AG09319 (cell line): ENCODE data around the gene MCMBP.

Source experiments
- DNase-seq: peaks from one replicate; pipeline ENCODE4 v3.0.0-alpha.2; 2010; ENCODE audit warnings: low read depth; ENCODE audit errors: extremely low read depth
- CTCF ChIP-seq: IDR thresholded peaks from 2 replicates; pipeline ENCODE4 v1.5.1; 2011; ENCODE audit warnings: low read depth, mild to moderate bottlenecking, inconsistent platforms, low read length, moderate library complexity

MCMBP gene

GRCh38 chr10:119780879-119781480, 91.7 kb downstream of the MCMBP start:
- TF ChIP-seq CTCF = no peak
- DNase-seq = no peak
